ENCODE data around the gene ADAM12. TPM values are rescaled to one million over a fixed set of nuclear protein-coding genes. Genes with fewer than 3 reads are reported as not detected.

Gene ADAM12
- total and polyA plus RNA-seq, 10 of the 15 experiments (the other 5 are each of a cell fraction or from before 2014, with no cell fraction given): under 0.01 to 0.62 (median 0.04) TPM; not detected in 5

DNA sequence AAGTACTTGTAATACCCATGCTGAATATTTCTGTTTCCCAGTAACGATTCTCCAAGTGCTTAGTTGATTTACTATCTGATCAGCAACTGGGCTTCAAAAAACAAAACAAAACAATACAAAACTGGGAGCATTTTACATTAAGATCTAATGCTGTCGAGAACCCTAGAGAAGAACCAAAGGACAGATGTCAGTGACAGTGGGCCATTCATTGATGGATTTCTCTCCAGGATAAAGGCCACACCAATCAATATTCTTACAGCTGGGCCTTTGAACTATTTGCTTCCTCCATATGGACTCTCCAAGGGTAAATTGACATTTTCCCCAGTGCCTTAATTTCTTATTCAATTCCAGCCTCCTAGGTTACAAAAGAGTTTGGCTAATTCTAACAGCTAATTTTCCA is 217.5 kb downstream of the ADAM12 start:
- RAD21 ChIA-PET (ENCODE audit: unreplicated experiment): no interaction called here
- ATAC-seq (no peak), DNase-seq (ENCODE audit: low read depth, low spot score) (no peak), FAIRE-seq (no peak)
- in situ Hi-C loops (cut with MboI) (no loop called here), intact Hi-C loops (cut with micrococcal nuclease; ENCODE audit: unreplicated experiment) (no loop called here)
- H3K4me1 ChIP-seq (ENCODE audit: control insufficient read depth, insufficient read depth, low read length): no peaks in the 10 kb centered on the region
- 8% methylated on average over 2 of the region's 2 CpGs for whole genome bisulfite sequencing (ENCODE audit: insufficient coverage, insufficient replicate concordance, low lambda C conversion rate, missing lambda C conversion rate)
- CTCF ChIA-PET: no interaction called here
- TF ChIP-seq ZNF274 (IDR thresholded peaks at IDR 0.05; ENCODE audit: insufficient read depth, insufficient read length) (no peak), BACH1 (IDR thresholded peaks at IDR 0.05; ENCODE audit: borderline replicate concordance) (no peak), HDAC2 (IDR thresholded peaks at IDR 0.05) (no peak), SUPT20H (IDR thresholded peaks at IDR 0.05; ENCODE audit: borderline replicate concordance, control insufficient read depth, low read depth, low read length) (no peak)
- TF ChIP-seq, protein P1, sequence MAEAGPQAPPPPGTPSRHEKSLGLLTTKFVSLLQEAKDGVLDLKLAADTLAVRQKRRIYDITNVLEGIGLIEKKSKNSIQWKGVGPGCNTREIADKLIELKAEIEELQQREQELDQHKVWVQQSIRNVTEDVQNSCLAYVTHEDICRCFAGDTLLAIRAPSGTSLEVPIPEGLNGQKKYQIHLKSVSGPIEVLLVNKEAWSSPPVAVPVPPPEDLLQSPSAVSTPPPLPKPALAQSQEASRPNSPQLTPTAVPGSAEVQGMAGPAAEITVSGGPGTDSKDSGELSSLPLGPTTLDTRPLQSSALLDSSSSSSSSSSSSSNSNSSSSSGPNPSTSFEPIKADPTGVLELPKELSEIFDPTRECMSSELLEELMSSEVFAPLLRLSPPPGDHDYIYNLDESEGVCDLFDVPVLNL (IDR thresholded peaks at IDR 0.05; ENCODE audit: low read depth, low read length): no peak
- TF ChIP-seq, protein P2, sequence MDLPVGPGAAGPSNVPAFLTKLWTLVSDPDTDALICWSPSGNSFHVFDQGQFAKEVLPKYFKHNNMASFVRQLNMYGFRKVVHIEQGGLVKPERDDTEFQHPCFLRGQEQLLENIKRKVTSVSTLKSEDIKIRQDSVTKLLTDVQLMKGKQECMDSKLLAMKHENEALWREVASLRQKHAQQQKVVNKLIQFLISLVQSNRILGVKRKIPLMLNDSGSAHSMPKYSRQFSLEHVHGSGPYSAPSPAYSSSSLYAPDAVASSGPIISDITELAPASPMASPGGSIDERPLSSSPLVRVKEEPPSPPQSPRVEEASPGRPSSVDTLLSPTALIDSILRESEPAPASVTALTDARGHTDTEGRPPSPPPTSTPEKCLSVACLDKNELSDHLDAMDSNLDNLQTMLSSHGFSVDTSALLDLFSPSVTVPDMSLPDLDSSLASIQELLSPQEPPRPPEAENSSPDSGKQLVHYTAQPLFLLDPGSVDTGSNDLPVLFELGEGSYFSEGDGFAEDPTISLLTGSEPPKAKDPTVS (IDR thresholded peaks at IDR 0.05; ENCODE audit: low read depth, low read length): no peak
- SMC1A ChIA-PET (ENCODE audit: uncharacterized antibody, unreplicated experiment): no interaction called here
- H3K9ac ChIP-seq (ENCODE audit: control insufficient read depth, insufficient read depth, low read length): no peak overlapping the region
- no peaks in the 10 kb centered on the region for H4K20me1 ChIP-seq (ENCODE audit: control insufficient read depth, insufficient read depth)
- no peak overlapping the region for H3K4me2 ChIP-seq (ENCODE audit: control insufficient read depth, insufficient read depth)
- no peaks in the 10 kb centered on the region for H3K36me3 ChIP-seq (ENCODE audit: control insufficient read depth in 2 of 2, insufficient read depth in 2 of 2, low read length in 1 of 2)
- no peaks in the 10 kb centered on the region for H3K27me3 ChIP-seq (replicated peaks in 1 of 2; ENCODE audit: control insufficient read depth in 2 of 2, insufficient read depth in 2 of 2, low read length in 1 of 2)
- H2AFZ ChIP-seq (ENCODE audit: control insufficient read depth, low read depth, low read length): no peak overlapping the region
- BruUV-seq (replicated peaks): no TSS peak
- no peaks in the 10 kb centered on the region for H3K79me2 ChIP-seq (ENCODE audit: control insufficient read depth, insufficient read depth, low read length)
- no peak overlapping the region for H3K27ac ChIP-seq (ENCODE audit: control insufficient read depth, insufficient read depth)
- no peak overlapping the region for H3K4me3 ChIP-seq
- H3K9me3 ChIP-seq (replicated peaks; ENCODE audit: control insufficient read depth, insufficient read depth, low read length): no peaks in the 10 kb centered on the region
- POLR2A ChIA-PET: no interaction called here

Measured in GM12878 (cell line).